Stimulated activated naive CD8-positive, alpha-beta T cell treated with anti-CD3 and anti-CD28 coated beads, Interleukin-15, Interleukin-2, amounts not matched to agents 100 U/mL and 50 U/mL, for 24 hours (primary cell): ENCODE results near the gene SLC10A3.
A peak's percentile ranks its signal among the peaks of the same experiment; 100 is the strongest.

ENCODE experiments used
- ATAC-seq: fragments of 150-1000 bp; cut with Tn5 transposase; one replicate; pipeline ENCODE4 v1.10.0; 2021
- DNase-seq: peaks from one replicate; pipeline ENCODE4 v3.0.0; 2021

The SLC10A3 gene

GRCh38 chrX:154463611-154464220 lies 26.7 kb downstream of the SLC10A3 start:
- no peak for ATAC-seq

GRCh38 chrX:154462396-154462795 lies 28.0 kb downstream of the SLC10A3 start:
- DNase-seq (no peak), ATAC-seq (no peak)

More at GRCh38 chrX:154463611-154464220, 26.7 kb downstream of the SLC10A3 start:
- no peak for DNase-seq

- ATAC-seq (no peak), DNase-seq (no peak)
Observed at GRCh38 chrX:154460326-154460725, 30.1 kb downstream of the SLC10A3 start.

GRCh38 chrX:154459832-154460231 lies 30.6 kb downstream of the SLC10A3 start:
- no peak for ATAC-seq
- no peak for DNase-seq

- peak; percentile 48 for ATAC-seq
- no peak for DNase-seq
Observed at GRCh38 chrX:154458954-154459778, 31.3 kb downstream of the SLC10A3 start.

GRCh38 chrX:154458116-154458953 lies 32.1 kb downstream of the SLC10A3 start, which contains the start of gene PLXNA3:
TSS of gene PLXNA3 (plus strand) at chrX:154458281. CDS start at chrX:154460184, 1,903 bp downstream.
- peak; percentile 66 for ATAC-seq
- DNase-seq, result peak; percentile 74

GRCh38 chrX:154457491-154458115 lies 32.8 kb downstream of the SLC10A3 start:
- DNase-seq (peak; percentile 57), ATAC-seq (peak; percentile 56)

- no peak for DNase-seq
- ATAC-seq, result no peak
Observed at GRCh38 chrX:154452823-154453222, 37.6 kb downstream of the SLC10A3 start.

GRCh38 chrX:154450312-154450711 lies 40.1 kb downstream of the SLC10A3 start:
- no peak for ATAC-seq
- DNase-seq, result no peak

- DNase-seq, result no peak
- peak; percentile 28 for ATAC-seq
Observed at GRCh38 chrX:154449618-154450017, 40.8 kb downstream of the SLC10A3 start.

GRCh38 chrX:154448484-154448883 lies 41.9 kb downstream of the SLC10A3 start:
- DNase-seq (no peak), ATAC-seq (no peak)

GRCh38 chrX:154446430-154446829 lies 44.0 kb downstream of the SLC10A3 start:
- DNase-seq (no peak), ATAC-seq (no peak)

- ATAC-seq, result no peak
- DNase-seq, result no peak
Observed at GRCh38 chrX:154445776-154446175, 44.7 kb downstream of the SLC10A3 start.

GRCh38 chrX:154444755-154445246 lies 45.6 kb downstream of the SLC10A3 start:
- no peak for DNase-seq
- ATAC-seq, result no peak

- DNase-seq (peak; percentile 81), ATAC-seq (peak; percentile 80)
Observed at GRCh38 chrX:154443992-154444754, 46.3 kb downstream of the SLC10A3 start, which contains the start of gene FAM50A. TSS of gene FAM50A (plus strand) at chrX:154444141. CDS start at chrX:154444236, 95 bp downstream.

- DNase-seq, result no peak
Observed at GRCh38 chrX:154443479-154443910, 46.9 kb downstream of the SLC10A3 start.

GRCh38 chrX:154441984-154442707 lies 48.3 kb downstream of the SLC10A3 start:
- DNase-seq (no peak), ATAC-seq (no peak)

More at GRCh38 chrX:154443479-154443910, 46.9 kb downstream of the SLC10A3 start:
- no peak for ATAC-seq

- no peak for ATAC-seq
- no peak for DNase-seq
Observed at GRCh38 chrX:154441564-154441963, 48.9 kb downstream of the SLC10A3 start.

- ATAC-seq (no peak), DNase-seq (no peak)
Observed at GRCh38 chrX:154440623-154441357, 49.6 kb downstream of the SLC10A3 start.
